NT2/D1 (cell line): ENCODE measurements around the gene PTMS.
"Not testable (repeated sequence)": the region's sequence is repeated elsewhere in the genome, so short reads cannot be mapped to it uniquely, and the experiment has no call there.

ENCODE experiments used
- DNase-seq: peaks from one replicate; pipeline ENCODE4 v3.0.0-alpha.2; 2011; ENCODE audit warnings: low read depth, low spot score
- H3K27me3 ChIP-seq: 2 replicates; pipeline ENCODE4 v1.6.0; 2011; ENCODE audit warnings: mild to moderate bottlenecking; ENCODE audit not compliant: insufficient read length, insufficient read depth
- H3K36me3 ChIP-seq: 2 replicates; pipeline ENCODE4 v1.6.1; 2011; ENCODE audit warnings: mild to moderate bottlenecking, low read length, mixed read lengths; ENCODE audit not compliant: insufficient read depth, insufficient read length
- H3K4me1 ChIP-seq: 2 replicates; pipeline ENCODE4 v1.5.1; 2011; ENCODE audit not compliant: insufficient read depth, insufficient read length
- H3K4me3 ChIP-seq: 2 replicates; pipeline ENCODE4 v1.5.1; 2011; ENCODE audit warnings: low read depth; ENCODE audit not compliant: insufficient read length
- H3K9ac ChIP-seq: 2 replicates; pipeline ENCODE4 v1.6.0; 2011; ENCODE audit warnings: low read depth; ENCODE audit not compliant: insufficient read length
- H3K9me3 ChIP-seq: 2 replicates; pipeline ENCODE4 v1.5.1; 2011; ENCODE audit warnings: mild to moderate bottlenecking, low read length; ENCODE audit not compliant: insufficient read depth
- SUZ12 ChIP-seq: IDR thresholded peaks from 2 replicates; pipeline ENCODE4 v1.6.1; 2011; ENCODE audit not compliant: insufficient read length, insufficient read depth; ENCODE audit errors: extremely low read depth
- YY1 ChIP-seq: IDR thresholded peaks from 2 replicates; pipeline ENCODE4 v1.6.1; 2011; ENCODE audit not compliant: insufficient read length, insufficient read depth
- ZNF274 ChIP-seq: IDR thresholded peaks from 2 replicates; pipeline ENCODE4 v1.6.1; 2011; ENCODE audit warnings: mild to moderate bottlenecking, low read depth, low read length

Gene PTMS

DNA sequence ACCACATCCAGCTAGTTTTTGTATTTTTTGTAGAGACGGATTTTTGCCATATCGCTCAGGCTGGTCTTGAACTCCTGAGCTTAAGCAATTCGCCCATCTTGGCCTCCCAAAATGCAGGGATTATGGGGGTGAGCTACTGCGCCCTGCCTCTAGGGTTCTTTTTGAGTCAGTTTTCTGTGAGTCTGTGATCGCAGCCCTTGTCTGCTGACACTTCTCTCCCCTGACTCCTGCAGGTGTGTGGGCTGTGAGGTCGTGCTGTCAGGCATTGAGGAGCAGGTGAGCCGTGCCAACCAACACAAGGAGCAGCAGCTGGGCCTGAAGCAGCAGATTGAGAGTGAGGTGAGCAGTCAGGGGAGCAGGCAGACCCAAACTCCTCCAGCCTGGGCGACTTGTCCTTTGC is 36.0 kb upstream of the PTMS start:
- no peaks in the 10 kb centered on the region for H3K9me3 ChIP-seq
- no peaks in the 10 kb centered on the region for H3K27me3 ChIP-seq
- peaks cover 78% of the 10 kb centered on the region for H3K36me3 ChIP-seq
- no peak overlapping the region for H3K4me3 ChIP-seq
- peaks cover 2% of the 10 kb centered on the region for H3K4me1 ChIP-seq
- no peak for TF ChIP-seq SUZ12
- no peak for TF ChIP-seq ZNF274
- TF ChIP-seq YY1 = no peak
- no peak for DNase-seq
- no peak overlapping the region for H3K9ac ChIP-seq

DNA sequence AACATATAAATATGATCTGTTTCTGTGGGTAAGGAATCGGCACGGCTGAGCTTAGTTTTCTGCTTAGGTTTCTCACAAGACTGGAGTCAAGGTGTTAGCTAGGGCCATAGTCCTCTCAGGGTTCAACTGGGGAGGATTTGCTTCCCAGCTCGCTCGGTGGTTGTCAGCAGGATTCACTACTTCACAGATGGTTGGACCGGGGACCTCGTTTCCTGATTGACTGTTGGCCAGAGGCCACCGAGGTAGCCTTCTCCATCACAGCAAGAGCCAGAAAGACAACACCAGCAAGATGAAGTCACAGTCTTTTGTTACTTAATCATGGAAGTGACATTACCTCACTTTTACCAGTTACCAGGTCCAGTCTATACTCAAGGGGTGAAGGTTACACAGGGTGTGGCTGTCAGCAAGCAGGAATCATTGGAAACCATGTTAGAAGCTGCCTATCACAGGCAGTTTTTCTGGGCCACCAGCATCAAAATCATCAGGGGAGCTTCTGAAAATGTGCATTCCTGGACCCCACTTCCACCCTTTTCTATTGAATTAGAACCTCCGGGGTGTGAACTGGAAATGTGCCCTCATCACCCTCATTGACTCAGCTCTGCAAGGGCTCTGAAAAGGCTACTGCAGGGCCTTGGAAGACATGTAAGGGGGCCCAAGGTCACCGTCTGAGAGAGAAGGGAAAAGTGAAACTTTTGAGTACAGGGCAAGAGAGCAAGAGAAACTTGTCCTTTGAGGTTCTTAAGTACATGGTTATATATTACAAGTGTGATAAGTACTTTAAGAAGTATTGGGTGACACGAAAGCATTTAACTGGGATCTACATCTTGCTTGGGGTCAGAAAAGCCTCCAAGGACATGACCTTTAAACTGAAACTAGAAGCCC is 31.4 kb upstream of the PTMS start:
- Histone ChIP-seq H3K27me3 (no peaks in the 10 kb centered on the region), H3K9me3 (no peaks in the 10 kb centered on the region), H3K4me1 (no peaks in the 10 kb centered on the region), H3K9ac (no peak overlapping the region), H3K36me3 (peaks cover 39% of the 10 kb centered on the region), H3K4me3 (no peak overlapping the region)
- DNase-seq = no peak
- TF ChIP-seq ZNF274 (no peak), YY1 (no peak), SUZ12 (no peak)

DNA sequence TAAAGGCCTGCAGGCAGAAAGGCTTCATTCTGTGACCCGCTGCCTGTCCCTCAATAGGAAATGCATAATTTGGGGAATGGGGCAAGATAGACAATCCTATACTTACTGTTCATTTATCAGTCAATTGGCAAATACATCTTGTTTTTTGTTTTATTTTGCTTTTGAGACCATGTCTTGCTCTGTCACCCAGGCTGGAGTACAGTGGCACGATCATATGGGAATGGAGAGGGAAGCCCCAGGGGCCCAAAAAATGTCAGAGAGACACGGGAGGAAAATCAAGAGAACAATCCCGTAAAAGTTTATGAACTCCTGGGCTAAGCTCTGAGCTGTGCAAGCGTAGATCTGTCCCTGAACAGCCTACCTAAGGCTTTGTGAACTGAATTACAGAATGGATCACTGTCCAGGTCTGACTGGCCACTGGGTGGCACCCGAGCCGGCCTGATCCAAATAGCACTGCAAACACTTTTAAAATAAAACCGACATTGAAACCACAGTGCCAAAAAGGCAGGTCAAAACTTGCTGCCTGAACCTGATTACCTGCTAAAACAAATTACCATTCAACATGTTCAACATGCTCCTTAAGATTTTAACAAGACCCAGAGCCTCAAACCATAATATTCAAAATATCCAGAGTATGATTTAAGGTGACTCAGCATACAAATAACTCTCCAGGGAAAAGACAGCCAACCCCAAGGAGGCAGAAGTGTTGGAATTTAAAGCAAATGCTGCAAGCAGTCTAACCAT is 30.5 kb upstream of the PTMS start:
- Histone ChIP-seq H3K27me3 (no peaks in the 10 kb centered on the region), H3K9me3 (no peaks in the 10 kb centered on the region), H3K9ac (peak overlapping the region; percentile 13), H3K4me3 (no peak overlapping the region), H3K36me3 (peaks cover 31% of the 10 kb centered on the region), H3K4me1 (no peaks in the 10 kb centered on the region)
- TF ChIP-seq SUZ12 (no peak), ZNF274 (no peak), YY1 (no peak)
- peak; percentile 52 for DNase-seq

DNA sequence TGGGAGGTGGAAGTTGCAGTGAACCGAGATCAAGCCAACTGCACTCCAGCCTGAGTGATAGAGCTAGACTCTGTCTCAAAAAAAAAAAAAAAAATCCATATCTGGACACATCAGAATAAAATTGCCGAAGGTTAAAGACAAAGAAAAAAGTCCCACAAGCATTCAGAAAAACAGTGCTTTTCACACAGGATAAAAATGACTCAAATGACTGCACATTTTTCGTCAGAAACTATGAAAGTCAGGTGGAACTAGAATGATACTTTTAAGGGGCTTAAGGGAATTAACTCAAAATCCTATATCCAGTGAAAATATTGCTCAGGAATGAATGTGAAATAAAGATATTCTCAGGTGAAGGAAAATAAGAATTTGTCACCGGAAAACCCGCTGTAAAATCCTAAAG is 29.4 kb upstream of the PTMS start:
- Histone ChIP-seq H3K27me3 (no peaks in the 10 kb centered on the region), H3K9ac (no peak overlapping the region), H3K4me3 (no peak overlapping the region), H3K4me1 (no peaks in the 10 kb centered on the region), H3K36me3 (peaks cover 19% of the 10 kb centered on the region), H3K9me3 (no peaks in the 10 kb centered on the region)
- no peak for TF ChIP-seq ZNF274
- no peak for TF ChIP-seq SUZ12
- TF ChIP-seq YY1 = no peak
- no peak for DNase-seq

DNA sequence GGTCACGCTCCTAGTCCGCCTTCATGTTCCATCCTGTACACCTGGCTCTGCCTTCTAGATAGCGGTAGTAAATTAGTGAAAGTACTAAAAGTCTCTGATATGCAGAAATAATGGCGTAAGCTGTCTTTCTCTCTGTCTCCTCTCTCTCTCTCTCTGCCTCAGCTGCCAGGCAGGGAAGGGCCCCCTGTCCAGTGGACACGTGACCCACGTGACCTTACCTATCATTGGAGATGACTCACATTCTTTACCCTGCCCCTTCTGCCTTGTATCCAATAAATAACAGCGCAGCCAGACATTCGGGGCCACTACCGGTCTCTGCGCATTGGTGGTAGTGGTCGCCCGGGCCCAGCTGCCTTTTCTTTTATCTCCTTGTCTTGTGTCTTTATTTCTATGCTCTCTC is 24.1 kb upstream of the PTMS start:
- H3K9ac ChIP-seq, DNase-seq, H3K4me3 ChIP-seq, H3K9me3 ChIP-seq, H3K27me3 ChIP-seq: not testable (repeated sequence)
- Histone ChIP-seq H3K36me3 (peaks cover 20% of the 10 kb centered on the region), H3K4me1 (peaks cover 12% of the 10 kb centered on the region)

DNA sequence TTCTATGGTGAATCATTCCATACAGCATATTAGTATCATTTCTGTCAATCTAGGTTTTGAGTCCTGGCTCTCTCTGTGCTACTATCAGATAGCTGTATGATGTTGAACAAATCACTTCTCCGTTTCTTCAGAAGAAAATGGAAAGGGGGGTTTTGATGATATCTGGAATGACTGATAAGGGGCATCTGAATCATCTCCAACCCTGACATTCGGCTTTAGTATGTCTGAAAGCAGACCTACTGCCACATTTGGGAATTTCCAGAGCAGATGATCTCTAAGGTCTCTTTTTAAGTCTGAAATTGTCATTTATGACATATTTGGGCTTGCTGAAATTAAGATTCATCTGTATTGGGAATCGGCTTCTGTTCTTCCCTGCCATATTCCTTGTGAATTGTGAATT is 23.3 kb upstream of the PTMS start:
- Histone ChIP-seq H3K9me3 (no peaks in the 10 kb centered on the region), H3K27me3 (no peaks in the 10 kb centered on the region), H3K4me1 (peaks cover 12% of the 10 kb centered on the region), H3K4me3 (no peak overlapping the region), H3K9ac (no peak overlapping the region), H3K36me3 (peaks cover 28% of the 10 kb centered on the region)
- no peak for DNase-seq
- no peak for TF ChIP-seq SUZ12
- TF ChIP-seq YY1 = no peak
- TF ChIP-seq ZNF274 = no peak

DNA sequence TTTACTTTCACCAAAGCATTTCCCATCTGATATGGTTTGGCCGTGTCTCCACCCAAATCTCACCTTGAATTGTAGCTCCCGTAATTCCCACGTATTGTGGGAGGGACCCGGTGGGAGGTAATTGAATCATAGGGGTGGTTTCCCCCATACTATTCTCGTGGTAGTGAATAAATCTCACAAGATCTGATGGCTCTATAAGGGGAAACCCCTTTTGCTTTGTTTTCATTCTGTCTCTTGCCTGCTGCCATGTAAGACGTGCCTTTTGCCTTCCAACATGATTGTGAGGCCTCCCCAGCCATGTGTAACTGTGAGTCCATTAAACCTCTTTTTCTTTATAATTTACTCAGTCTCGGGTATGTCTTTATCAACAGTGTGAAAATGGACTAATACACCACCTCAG is 22.9 kb upstream of the PTMS start:
- not testable (repeated sequence) for H3K9me3 ChIP-seq, DNase-seq, H3K9ac ChIP-seq, H3K27me3 ChIP-seq, H3K4me3 ChIP-seq
- H3K4me1 ChIP-seq = peaks cover 12% of the 10 kb centered on the region
- peaks cover 33% of the 10 kb centered on the region for H3K36me3 ChIP-seq
